ENCODE measurements around the gene AQP12A. TPM values are rescaled to one million over a fixed set of nuclear protein-coding genes. Genes with fewer than 3 reads are reported as not detected.
"Not testable (repeated sequence)": the region's sequence is repeated elsewhere in the genome, so short reads cannot be mapped to it uniquely, and the experiment has no call there.

Gene AQP12A
- total RNA-seq, 4 donors from 2014 or later = not detected

GRCh38 chr2:240650254-240650965, 41.3 kb upstream of the AQP12A start:
- Histone ChIP-seq H3K27ac (no peak overlapping the region), H3K4me1 (no peaks in the 10 kb centered on the region), H3K36me3 (no peaks in the 10 kb centered on the region), H3K9me3 (no peaks in the 10 kb centered on the region), H3K27me3 (no peaks in the 10 kb centered on the region), H3K4me3 (no peak overlapping the region)
- intact Hi-C loops (cut with DNase I; ENCODE audit: low total_unique reads) = no loop called here
- no peak for TF ChIP-seq CTCF (IDR thresholded peaks at IDR 0.05)
- no peak for TF ChIP-seq POLR2A (IDR thresholded peaks at IDR 0.05)
- DNase-seq = no peak

DNA sequence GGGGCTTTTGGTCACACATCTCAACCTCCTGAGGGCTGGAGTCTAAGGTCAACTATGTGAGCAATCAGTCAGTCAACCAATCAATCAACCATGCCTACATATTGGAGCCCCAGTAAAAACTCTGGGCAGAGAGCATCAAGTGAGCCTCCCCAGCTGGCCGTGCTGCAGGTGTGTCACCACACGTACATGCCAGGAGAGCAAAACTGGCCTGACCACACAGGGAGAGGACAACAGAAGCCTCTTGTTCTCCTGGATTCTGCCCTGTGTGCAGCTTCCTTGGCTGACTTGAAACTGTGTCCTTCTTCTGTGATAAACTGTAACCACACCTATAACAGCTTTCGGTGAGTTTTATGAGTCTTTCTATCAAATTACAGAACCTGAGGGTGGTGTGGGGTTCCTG, 40.5 kb upstream of the AQP12A start:
- H3K4me1 ChIP-seq = no peaks in the 10 kb centered on the region
- H3K36me3 ChIP-seq = no peaks in the 10 kb centered on the region
- no peak overlapping the region for H3K27ac ChIP-seq
- H3K9me3 ChIP-seq = no peaks in the 10 kb centered on the region
- no peak overlapping the region for H3K4me3 ChIP-seq
- DNase-seq = no peak
- no peaks in the 10 kb centered on the region for H3K27me3 ChIP-seq
- no peak for TF ChIP-seq CTCF (IDR thresholded peaks at IDR 0.05)
- TF ChIP-seq POLR2A (IDR thresholded peaks at IDR 0.05) = no peak
- intact Hi-C loops (cut with DNase I; ENCODE audit: low total_unique reads) = no loop called here

DNA sequence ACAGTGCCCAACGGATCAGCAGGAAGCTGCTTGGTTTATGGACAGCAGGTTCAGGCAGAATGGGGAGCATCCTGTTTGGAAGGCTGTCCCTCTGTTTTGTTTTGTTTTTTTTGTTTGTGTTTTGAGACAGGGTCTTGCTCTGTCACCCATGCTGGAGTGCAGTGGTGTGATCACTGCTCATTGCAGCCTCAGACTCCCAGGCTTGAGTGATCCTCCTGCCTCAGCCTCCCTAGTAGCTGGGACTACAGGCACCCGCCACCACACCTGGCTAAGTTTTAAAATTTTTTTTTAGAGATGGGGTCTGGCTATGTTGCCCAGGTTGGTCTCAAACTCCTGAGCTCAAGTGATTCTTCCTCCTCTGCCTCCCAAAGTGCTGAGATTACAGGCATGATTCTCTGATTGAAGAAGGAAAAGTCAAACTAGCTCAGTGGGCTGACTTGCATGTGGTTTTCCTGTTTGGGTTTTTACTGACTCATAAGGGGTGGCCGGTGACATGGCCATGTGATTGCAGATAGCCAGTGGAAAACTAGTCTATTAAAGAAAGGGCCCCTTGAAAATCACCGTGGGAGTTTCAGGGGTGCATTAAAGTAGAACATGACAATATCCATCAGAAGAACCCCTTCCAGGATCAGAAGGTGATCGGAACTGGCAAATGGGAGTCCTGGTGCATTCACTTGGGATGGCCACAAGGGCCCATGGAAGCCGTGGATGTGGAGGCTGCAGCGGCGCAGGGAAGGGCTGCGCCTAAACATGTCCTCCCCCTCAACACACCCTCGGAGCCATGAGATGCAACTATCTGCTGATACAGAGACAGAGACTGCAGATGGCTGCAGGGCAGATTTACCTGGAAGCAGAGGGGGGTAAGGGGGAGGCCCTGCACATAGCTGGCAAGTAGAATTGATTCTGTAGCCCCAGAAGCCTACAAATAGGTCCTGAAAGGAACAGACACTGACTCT, 35.5 kb upstream of the AQP12A start:
- Histone ChIP-seq H3K27me3 (no peaks in the 10 kb centered on the region), H3K36me3 (no peaks in the 10 kb centered on the region), H3K4me1 (no peaks in the 10 kb centered on the region), H3K9me3 (no peaks in the 10 kb centered on the region), H3K27ac (no peak overlapping the region), H3K4me3 (no peak overlapping the region)
- DNase-seq = no peak
- TF ChIP-seq CTCF (IDR thresholded peaks at IDR 0.05) (no peak), POLR2A (IDR thresholded peaks at IDR 0.05) (no peak)
- intact Hi-C loops (cut with DNase I; ENCODE audit: low total_unique reads) = no loop called here

DNA sequence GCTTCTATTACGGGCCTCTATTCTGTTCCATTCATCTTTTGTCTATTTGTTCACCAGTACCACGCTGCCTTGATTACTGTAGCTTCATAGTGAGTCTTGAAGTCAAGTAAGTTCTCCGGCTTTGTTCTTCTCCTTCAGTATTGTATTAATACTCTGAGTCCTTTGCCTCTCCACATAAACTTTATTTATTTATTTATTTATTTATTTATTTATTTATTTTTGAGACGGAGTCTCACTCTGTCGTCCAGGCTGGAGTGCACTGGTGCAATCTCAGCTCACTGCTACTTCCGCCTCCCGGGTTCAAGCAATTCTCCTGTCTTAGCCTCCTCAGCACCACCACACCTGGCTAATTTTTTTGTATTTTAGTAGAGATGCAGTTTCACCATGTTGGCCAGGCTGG, 31.8 kb upstream of the AQP12A start:
- intact Hi-C loops (cut with DNase I; ENCODE audit: low total_unique reads); DNase-seq: not testable (repeated sequence)

DNA sequence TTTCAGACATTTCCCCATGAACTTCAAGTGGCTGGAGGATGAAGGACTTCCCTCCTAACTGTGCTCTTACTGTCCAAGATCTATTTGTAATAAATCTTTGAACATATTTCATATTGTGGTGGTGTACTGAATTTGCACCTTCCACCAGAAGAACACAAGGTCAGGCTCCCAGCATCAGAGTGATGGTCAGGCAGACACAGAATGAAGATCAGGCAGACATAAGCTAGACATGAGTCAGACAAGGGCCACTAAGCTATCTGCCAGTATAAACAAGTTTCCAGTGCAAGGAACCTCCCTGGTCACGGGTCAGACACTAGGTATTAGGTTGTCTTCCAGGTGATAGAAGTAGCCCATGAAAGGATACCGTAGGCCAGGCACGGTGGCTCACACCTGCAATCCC, 29.0 kb upstream of the AQP12A start:
- intact Hi-C loops (cut with DNase I; ENCODE audit: low total_unique reads) = no loop called here
- Histone ChIP-seq H3K4me3 (no peak overlapping the region), H3K4me1 (no peaks in the 10 kb centered on the region), H3K27ac (no peak overlapping the region), H3K36me3 (no peaks in the 10 kb centered on the region), H3K27me3 (no peaks in the 10 kb centered on the region), H3K9me3 (peaks cover 0 to 6% of the 10 kb centered on the region in 2 donors)
- TF ChIP-seq POLR2A (IDR thresholded peaks at IDR 0.05) (no peak), CTCF (IDR thresholded peaks at IDR 0.05) (no peak)
- DNase-seq = no peak

More for the DNA sequence above, 31.8 kb upstream of the AQP12A start:
- H3K4me1 ChIP-seq, H3K36me3 ChIP-seq, H3K27ac ChIP-seq, H3K9me3 ChIP-seq, H3K27me3 ChIP-seq, H3K4me3 ChIP-seq: not testable (repeated sequence)

Data from uterus (tissue), 4 donors.